GM12878 (cell line): Measurements from ENCODE around the gene GABRB1. TPM values are rescaled to one million over a fixed set of nuclear protein-coding genes. Genes with fewer than 3 reads are reported as not detected.

Experiments used
- ATAC-seq: fragments of 200-7000 bp; cut with Tn5 transposase; 3 replicates; pipeline ENCODE4 v1.9.1; 2020; ENCODE audit warnings: mild to moderate bottlenecking, moderate library complexity
- BruUV-seq: library from RNA; stranded (reverse); fragments of 400-500 nt; replicated peaks from 2 replicates; lab custom pipeline; 2021; lab: Mats Ljungman, UMichigan
- CTCF ChIA-PET: fragments of 300-600 bp; sonication (Branson Sonifier 250); formaldehyde crosslinking; extraction: SDS; loops from one replicate; lab custom pipeline; 2021; ENCODE audit warnings: inconsistent platforms; lab: Yijun Ruan, JAX
- POLR2A ChIA-PET: fragments of 350-600 bp; formaldehyde crosslinking; extraction: SDS; loops from one replicate; lab custom pipeline; 2021; ENCODE audit warnings: inconsistent platforms; lab: Charles Lee
- RAD21 ChIA-PET: fragments of 300-600 bp; sonication (Branson Sonifier 250); formaldehyde crosslinking; loops from one replicate; lab custom pipeline; 2023; ENCODE audit warnings: antibody characterized with exemption; ENCODE audit not compliant: unreplicated experiment; lab: Charles Lee
- SMC1A ChIA-PET: fragments of 300-600 bp; sonication (Branson Sonifier 250); formaldehyde crosslinking; loops from one replicate; lab custom pipeline; 2023; ENCODE audit not compliant: unreplicated experiment, uncharacterized antibody; lab: Charles Lee
- DNase-seq: peaks from one replicate; pipeline ENCODE4 v3.0.0-alpha.2; 2011; ENCODE audit warnings: low read depth, low spot score
- FAIRE-seq: peaks from 3 replicates; lab custom pipeline; 2011; peaks lifted over from hg19 to GRCh38; lab: Jason Lieb, UNC
- H2AFZ ChIP-seq: 2 replicates; pipeline ENCODE4 v1.6.0; 2011; ENCODE audit warnings: low read depth, low read length, control low read depth; ENCODE audit not compliant: control insufficient read depth
- H3K27ac ChIP-seq: 2 replicates; pipeline ENCODE4 v1.5.1; 2011; ENCODE audit warnings: control low read depth; ENCODE audit not compliant: control insufficient read depth, insufficient read depth
- H3K27me3 ChIP-seq, 2 experiments: replicated peaks in 1 of 2; 2 replicates each; pipeline versions ENCODE4 v1.6.0 to v1.6.1; 2011; ENCODE audit warnings: low read length in 1 of 2; ENCODE audit not compliant: control insufficient read depth in 2 of 2, insufficient read depth in 2 of 2
- H3K36me3 ChIP-seq, 2 experiments: 2 replicates each; pipeline ENCODE4 v1.5.1; 2011; ENCODE audit warnings: low read length in 1 of 2; ENCODE audit not compliant: control insufficient read depth in 2 of 2, insufficient read depth in 2 of 2
- H3K4me1 ChIP-seq: 2 replicates; pipeline ENCODE4 v1.6.1; 2011; ENCODE audit warnings: mild to moderate bottlenecking, low read length, moderate library complexity, mixed read lengths; ENCODE audit not compliant: control insufficient read depth, insufficient read depth
- H3K4me2 ChIP-seq: 2 replicates; pipeline ENCODE4 v1.6.0; 2011; ENCODE audit warnings: control low read depth; ENCODE audit not compliant: control insufficient read depth, insufficient read depth
- H3K4me3 ChIP-seq: fragments of 200-600 bp; sonication (generic); 2 replicates; pipeline ENCODE4 v1.5.1; 2016
- H3K79me2 ChIP-seq: 2 replicates; pipeline ENCODE4 v1.6.0; 2011; ENCODE audit warnings: low read length; ENCODE audit not compliant: control insufficient read depth, insufficient read depth
- H3K9ac ChIP-seq: 2 replicates; pipeline ENCODE4 v1.8.0; 2011; ENCODE audit warnings: low read length, control low read depth, mixed read lengths; ENCODE audit not compliant: control insufficient read depth, insufficient read depth
- H3K9me3 ChIP-seq: replicated peaks from 3 replicates; pipeline ENCODE4 v1.5.1; 2011; ENCODE audit warnings: mild to moderate bottlenecking, low read length; ENCODE audit not compliant: control insufficient read depth, insufficient read depth
- H4K20me1 ChIP-seq: 2 replicates; pipeline ENCODE4 v1.6.0; 2011; ENCODE audit not compliant: control insufficient read depth, insufficient read depth
- IRF4 ChIP-seq: IDR thresholded peaks from 2 replicates; pipeline ENCODE4 v1.6.1; 2011; ENCODE audit warnings: low read depth, low read length
- JUNB ChIP-seq: IDR thresholded peaks from 2 replicates; pipeline ENCODE4 v1.6.1; 2016; ENCODE audit warnings: antibody characterized with exemption, mild to moderate bottlenecking
- PAX5 ChIP-seq: IDR thresholded peaks from 2 replicates; pipeline ENCODE4 v1.6.1; 2011; ENCODE audit warnings: low read depth, low read length, borderline replicate concordance
- ZSCAN29 ChIP-seq: fragments of 450-650 bp; IDR thresholded peaks from 2 replicates; pipeline ENCODE4 v1.6.1; 2017; ENCODE audit warnings: mild to moderate bottlenecking, moderate library complexity
- WGBS: methylation state at CpG from one replicate; pipeline ENCODE4 v1.1.6; 2016; ENCODE audit warnings: low lambda C conversion rate; ENCODE audit not compliant: insufficient replicate concordance, insufficient coverage; ENCODE audit errors: missing lambda C conversion rate; 5-methylcytosine and 5-hydroxymethylcytosine counted together
- in situ Hi-C: fragments of 300-500 bp; cut with MboI; formaldehyde crosslinking; loops from 9 replicates; pipeline ENCODE4 v1.14.3; 2018; ENCODE audit warnings: mixed read lengths
- intact Hi-C: fragments of 100-400 bp; cut with micrococcal nuclease; formaldehyde crosslinking; loops from one replicate; pipeline ENCODE4 v1.14.2; 2022; ENCODE audit not compliant: unreplicated experiment
- polyA plus RNA-seq, 11 experiments: library from polyadenylated mRNA; depleted of rRNA in 4 of 11; unstranded in 6 of 11; stranded (reverse) in 5 of 11; fragments of >200 nt; fragmentation: Nextera tagmentation in 4 of 11; fragmentation: Illumina TruSeq in 1 of 11; extraction: Ambion mirVana in 4 of 11; extraction: Trizol in 1 of 11; gene quantifications; 1 replicate in 1 of 11; 2 replicates in 10 of 11; pipeline versions ENCODE4 v1.2.1 to v1.2.3, GENCODE V29; 2011 to 2016; ENCODE audit warnings: inconsistent platforms in 2 of 11, missing spikeins in 2 of 11, low read depth in 1 of 11
- total RNA-seq, 4 experiments: library from RNA; depleted of rRNA in 3 of 4; stranded (reverse); fragments of >200 nt in 3 of 4; fragmentation: Illumina TruSeq in 1 of 4; extraction: Trizol in 1 of 4; gene quantifications; 2 replicates each; pipeline versions ENCODE4 v1.2.1 to v1.2.3, GENCODE V29; 2013 to 2021
- TF ChIP-seq, protein P1 (sequence below): fragments of 450-650 bp; IDR thresholded peaks from 2 replicates; pipeline ENCODE4 v1.6.1; 2017; ENCODE audit warnings: antibody characterized with exemption, mild to moderate bottlenecking, moderate library complexity

Gene GABRB1
- total and polyA plus RNA-seq, 10 of the 15 experiments (the other 5 are each of a cell fraction or from before 2014, with no cell fraction given), result 0.13 to 0.92 TPM; not detected in 8

GRCh38 chr4:47391256-47391655, 359.9 kb downstream of the GABRB1 start:
- SMC1A ChIA-PET, result interaction anchor here (0.9 to 2.3 kb wide), 4 partner anchors 8 to 118 kb away, joined by 3 to 10 read pairs (median 6); partner anchors contain the start of gene COMMD8
- Histone ChIP-seq H3K27ac (no peak overlapping the region), H3K79me2 (no peaks in the 10 kb centered on the region), H3K9me3 (no peaks in the 10 kb centered on the region), H3K4me1 (no peaks in the 10 kb centered on the region), H3K36me3 (no peaks in the 10 kb centered on the region), H2AFZ (no peak overlapping the region), H3K4me2 (no peak overlapping the region), H3K9ac (no peak overlapping the region), H4K20me1 (no peaks in the 10 kb centered on the region), H3K4me3 (no peak overlapping the region), H3K27me3 (no peaks in the 10 kb centered on the region; a peak in 1 of 4 replicates)
- 48% methylated on average over 3 of the region's 3 CpGs for WGBS
- in situ Hi-C loops, result no loop called here
- intact Hi-C loops, result loop anchor here (5.0 kb wide), 1 partner anchor 91 kb away; no protein-coding TSS in a partner anchor
- RAD21 ChIA-PET, result interaction anchor here (0.6 to 1.8 kb wide), 3 partner anchors 92 to 99 kb away, joined by 3 to 4 read pairs (median 3); partner anchors contain the start of gene ATP10D
- no TSS peak for BruUV-seq
- DNase-seq (no peak), ATAC-seq (peak; percentile 92), FAIRE-seq (no peak)
- POLR2A ChIA-PET, result interaction anchor here (1.1 kb wide), 1 partner anchor 92 kb away, joined by 5 read pairs; no protein-coding TSS in a partner anchor
- TF ChIP-seq ZSCAN29, result no peak
- TF ChIP-seq, protein P1, sequence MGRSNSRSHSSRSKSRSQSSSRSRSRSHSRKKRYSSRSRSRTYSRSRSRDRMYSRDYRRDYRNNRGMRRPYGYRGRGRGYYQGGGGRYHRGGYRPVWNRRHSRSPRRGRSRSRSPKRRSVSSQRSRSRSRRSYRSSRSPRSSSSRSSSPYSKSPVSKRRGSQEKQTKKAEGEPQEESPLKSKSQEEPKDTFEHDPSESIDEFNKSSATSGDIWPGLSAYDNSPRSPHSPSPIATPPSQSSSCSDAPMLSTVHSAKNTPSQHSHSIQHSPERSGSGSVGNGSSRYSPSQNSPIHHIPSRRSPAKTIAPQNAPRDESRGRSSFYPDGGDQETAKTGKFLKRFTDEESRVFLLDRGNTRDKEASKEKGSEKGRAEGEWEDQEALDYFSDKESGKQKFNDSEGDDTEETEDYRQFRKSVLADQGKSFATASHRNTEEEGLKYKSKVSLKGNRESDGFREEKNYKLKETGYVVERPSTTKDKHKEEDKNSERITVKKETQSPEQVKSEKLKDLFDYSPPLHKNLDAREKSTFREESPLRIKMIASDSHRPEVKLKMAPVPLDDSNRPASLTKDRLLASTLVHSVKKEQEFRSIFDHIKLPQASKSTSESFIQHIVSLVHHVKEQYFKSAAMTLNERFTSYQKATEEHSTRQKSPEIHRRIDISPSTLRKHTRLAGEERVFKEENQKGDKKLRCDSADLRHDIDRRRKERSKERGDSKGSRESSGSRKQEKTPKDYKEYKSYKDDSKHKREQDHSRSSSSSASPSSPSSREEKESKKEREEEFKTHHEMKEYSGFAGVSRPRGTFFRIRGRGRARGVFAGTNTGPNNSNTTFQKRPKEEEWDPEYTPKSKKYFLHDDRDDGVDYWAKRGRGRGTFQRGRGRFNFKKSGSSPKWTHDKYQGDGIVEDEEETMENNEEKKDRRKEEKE, result no peak
- peak; percentile 71 for TF ChIP-seq JUNB
- peak; percentile 63; the same call in 1 of the 2 replicates for TF ChIP-seq PAX5
- TF ChIP-seq IRF4, result peak; percentile 66; the same call in 1 of the 2 replicates
- CTCF ChIA-PET, result interaction anchor here (0.7 to 4.1 kb wide), 7 partner anchors 8 to 281 kb away, joined by 3 to 13 read pairs (median 6); partner anchors contain the start of gene ATP10D
